K562 (cell line): ENCODE results near the gene SNX9. TPM values are rescaled to one million over a fixed set of nuclear protein-coding genes. Genes with fewer than 3 reads are reported as not detected.

Source experiments
- BRD9 ChIP-seq: fragments of 450-650 bp; IDR thresholded peaks from 2 replicates; pipeline ENCODE4 v1.6.1; 2018; ENCODE audit warnings: low read depth; ENCODE audit not compliant: partially characterized antibody
- HDAC6 ChIP-seq: IDR thresholded peaks from 2 replicates; pipeline ENCODE4 v1.6.1; 2012; ENCODE audit warnings: low read depth, mild to moderate bottlenecking, control low read depth, inconsistent platforms, low read length, moderate library complexity
- MYBL2 ChIP-seq, 2 experiments: fragments of 450-650 bp in 1 of 2; sonication (generic) in 1 of 2; formaldehyde crosslinking in 1 of 2; IDR thresholded peaks; 2 replicates each; pipeline versions ENCODE4 v1.6.1 to v1.8.1; 2017 to 2022; ENCODE audit warnings: borderline replicate concordance in 1 of 2, inconsistent platforms in 1 of 2, low read depth in 1 of 2, mild to moderate bottlenecking in 1 of 2, missing genetic modification reagents in 1 of 2, moderate library complexity in 1 of 2
- NBN ChIP-seq: fragments of 450-650 bp; IDR thresholded peaks from 2 replicates; pipeline ENCODE4 v1.6.1; 2016; ENCODE audit warnings: low read depth, mild to moderate bottlenecking
- POLR2AphosphoS5 ChIP-seq: IDR thresholded peaks from 2 replicates; pipeline ENCODE4 v1.6.1; 2011; ENCODE audit warnings: mild to moderate bottlenecking, low read depth, low read length, moderate library complexity; ENCODE audit not compliant: control insufficient read depth, insufficient read depth
- REST ChIP-seq, 2 experiments: fragments of 450-650 bp; formaldehyde crosslinking in 1 of 2; IDR thresholded peaks; 2 replicates each; pipeline versions ENCODE4 v1.4.0 to v1.6.1; 2014 to 2020; ENCODE audit warnings: mild to moderate bottlenecking in 2 of 2, borderline replicate concordance in 1 of 2, low read depth in 1 of 2
- SLC30A9 ChIP-seq: fragments of 250-450 bp; sonication (Bioruptor Pico); IDR thresholded peaks from 2 replicates; pipeline ENCODE4 v1.8.0; 2022; ENCODE audit warnings: mild to moderate bottlenecking, moderate library complexity
- TCF15 ChIP-seq: fragments of 250-450 bp; sonication (Bioruptor Pico); IDR thresholded peaks from 2 replicates; pipeline ENCODE4 v1.8.0; 2022; ENCODE audit warnings: moderate library complexity, mild to moderate bottlenecking, inconsistent platforms
- ZBTB1 ChIP-seq: sonication (generic); formaldehyde crosslinking; IDR thresholded peaks from 2 replicates; pipeline ENCODE4 v1.8.1; 2023; ENCODE audit warnings: missing genetic modification reagents, low read depth, mild to moderate bottlenecking, borderline replicate concordance
- ZBTB12 ChIP-seq: fragments of 250-450 bp; sonication (Bioruptor Pico); IDR thresholded peaks from 2 replicates; pipeline ENCODE4 v1.4.0; 2020
- ZNF121 ChIP-seq: sonication (generic); formaldehyde crosslinking; conservative IDR thresholded peaks from 2 replicates; pipeline ENCODE4 v1.8.0; 2022; ENCODE audit warnings: missing genetic modification reagents
- ZNF592 ChIP-seq: fragments of 450-650 bp; IDR thresholded peaks from 2 replicates; pipeline ENCODE4 v1.6.1; 2017; ENCODE audit warnings: antibody characterized with exemption, mild to moderate bottlenecking
- polyA plus RNA-seq, 8 experiments: library from polyadenylated mRNA; depleted of rRNA in 4 of 8; stranded (reverse) in 5 of 8; unstranded in 3 of 8; fragments of >200 nt; fragmentation: Nextera tagmentation in 2 of 8; fragmentation: Illumina TruSeq in 1 of 8; extraction: Ambion mirVana in 2 of 8; extraction: Trizol in 1 of 8; gene quantifications; 2 replicates each; pipeline versions ENCODE4 v1.2.1 to v1.2.3, GENCODE V29; 2011 to 2014; ENCODE audit warnings: inconsistent platforms in 1 of 8, missing spikeins in 1 of 8
- total RNA-seq, 7 experiments: library from RNA; depleted of rRNA in 6 of 7; stranded (reverse); fragments of >200 nt in 6 of 7; fragmentation: Illumina TruSeq in 2 of 7; extraction: Trizol in 2 of 7; gene quantifications; 2 replicates each; pipeline versions ENCODE4 v1.2.1 to v1.2.3, GENCODE V29; 2011 to 2021; ENCODE audit warnings: low replicate concordance in 1 of 7

SNX9 gene
- total and polyA plus RNA-seq, 9 of the 15 experiments (the other 6 are each of a cell fraction or from before 2014, with no cell fraction given): 6.0 to 81.7 (median 57.1) TPM

GRCh38 chr6:157906537-157907061 lies 83.6 kb downstream of the SNX9 start (continued):
- TF ChIP-seq ZBTB12 (CRISPR knock-in tag) (no peak), BRD9 (peak; percentile 58), ZBTB1 (no peak), ZNF121 (no peak), SLC30A9 (CRISPR knock-in tag) (no peak), MYBL2 (IDR thresholded peaks at IDR 0.05; ENCODE audit: low read depth) (no peak), MYBL2 (CRISPR knock-in tag; IDR thresholded peaks at IDR 0.05; ENCODE audit: borderline replicate concordance) (no peak), TCF15 (no peak), POLR2AphosphoS5 (no peak), HDAC6 (no peak), ZNF592 (peak; percentile 80), NBN (peak; percentile 87), REST (IDR thresholded peaks at IDR 0.05; ENCODE audit: borderline replicate concordance) (no peak; the same call in 1 of the 2 replicates), REST (CRISPR knock-in tag; IDR thresholded peaks at IDR 0.05; ENCODE audit: low read depth) (no peak)
